ENCODE results near the gene MAGEB17. TPM values are rescaled to one million over a fixed set of nuclear protein-coding genes. Genes with fewer than 3 reads are reported as not detected.
A peak's percentile ranks its signal among the peaks of the same experiment; 100 is the strongest.
"Not testable (repeated sequence)": the region's sequence is repeated elsewhere in the genome, so short reads cannot be mapped to it uniquely, and the experiment has no call there.

The MAGEB17 gene
- total RNA-seq, 1 donor = not detected

DNA sequence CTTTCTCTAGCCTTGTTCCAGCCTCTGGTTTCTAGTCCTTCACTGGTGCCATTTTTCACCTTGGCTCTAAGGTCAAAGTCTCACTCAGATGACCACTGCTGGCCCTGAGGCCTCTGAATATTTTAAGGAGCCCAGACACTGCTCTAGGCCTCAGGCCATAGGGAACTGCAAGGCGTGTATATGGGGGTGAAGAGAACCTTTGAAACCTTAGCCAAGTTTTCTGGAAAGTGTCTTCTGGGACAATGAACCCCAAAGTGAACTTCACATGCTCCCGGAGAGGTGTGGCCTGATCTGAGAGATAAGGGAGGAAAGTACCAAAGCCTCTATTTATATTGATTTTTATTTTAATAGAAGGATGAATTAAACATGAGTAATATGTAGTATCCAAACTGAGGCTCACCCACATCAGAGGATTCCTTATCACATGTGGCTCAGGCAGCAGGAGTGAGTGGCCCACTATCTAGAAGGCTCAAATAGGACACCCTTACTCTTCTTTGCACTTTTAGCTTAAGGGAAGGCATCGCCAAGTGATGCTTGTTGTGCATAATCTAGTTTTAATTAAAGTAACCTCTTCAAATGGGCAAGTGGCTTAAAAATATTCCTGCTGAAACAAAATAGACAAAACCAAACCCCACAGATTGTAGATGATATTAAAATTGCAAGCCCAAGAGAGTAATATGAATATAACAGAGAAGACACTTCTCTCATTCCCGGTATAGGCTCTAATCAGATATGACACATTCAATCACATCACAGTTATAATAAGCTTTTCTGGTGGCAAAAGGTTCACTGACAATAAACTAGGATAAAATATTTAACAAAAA is 25.6 kb upstream of the MAGEB17 start:
- no peak for DNase-seq (ENCODE audit: low read depth)
- TF ChIP-seq, protein P1, sequence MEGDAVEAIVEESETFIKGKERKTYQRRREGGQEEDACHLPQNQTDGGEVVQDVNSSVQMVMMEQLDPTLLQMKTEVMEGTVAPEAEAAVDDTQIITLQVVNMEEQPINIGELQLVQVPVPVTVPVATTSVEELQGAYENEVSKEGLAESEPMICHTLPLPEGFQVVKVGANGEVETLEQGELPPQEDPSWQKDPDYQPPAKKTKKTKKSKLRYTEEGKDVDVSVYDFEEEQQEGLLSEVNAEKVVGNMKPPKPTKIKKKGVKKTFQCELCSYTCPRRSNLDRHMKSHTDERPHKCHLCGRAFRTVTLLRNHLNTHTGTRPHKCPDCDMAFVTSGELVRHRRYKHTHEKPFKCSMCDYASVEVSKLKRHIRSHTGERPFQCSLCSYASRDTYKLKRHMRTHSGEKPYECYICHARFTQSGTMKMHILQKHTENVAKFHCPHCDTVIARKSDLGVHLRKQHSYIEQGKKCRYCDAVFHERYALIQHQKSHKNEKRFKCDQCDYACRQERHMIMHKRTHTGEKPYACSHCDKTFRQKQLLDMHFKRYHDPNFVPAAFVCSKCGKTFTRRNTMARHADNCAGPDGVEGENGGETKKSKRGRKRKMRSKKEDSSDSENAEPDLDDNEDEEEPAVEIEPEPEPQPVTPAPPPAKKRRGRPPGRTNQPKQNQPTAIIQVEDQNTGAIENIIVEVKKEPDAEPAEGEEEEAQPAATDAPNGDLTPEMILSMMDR (IDR thresholded peaks at IDR 0.05; ENCODE audit: insufficient read depth, low read length) = no peak
- no peak overlapping the region for H3K4me3 ChIP-seq (ENCODE audit: low read depth, low read length)

DNA sequence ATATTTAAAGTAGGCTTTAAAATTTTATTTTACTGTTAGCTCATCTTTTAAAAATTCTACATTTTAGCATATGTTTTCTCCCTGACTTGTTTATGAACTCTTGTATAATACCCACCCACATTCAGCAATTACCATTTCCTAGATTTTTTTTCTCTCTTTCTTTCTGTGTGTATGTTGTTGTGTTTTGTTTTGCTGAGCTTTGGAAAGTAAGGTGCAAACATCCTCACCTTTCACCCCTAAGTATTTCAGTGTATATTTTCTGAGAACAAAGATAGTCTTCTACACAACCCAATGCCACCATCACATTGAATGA is 25.1 kb upstream of the MAGEB17 start:
- TF ChIP-seq, protein P1 (IDR thresholded peaks at IDR 0.05; ENCODE audit: insufficient read depth, low read length) = no peak
- no peak overlapping the region for H3K4me3 ChIP-seq (ENCODE audit: low read depth, low read length)
- no peak for DNase-seq (ENCODE audit: low read depth)

DNA sequence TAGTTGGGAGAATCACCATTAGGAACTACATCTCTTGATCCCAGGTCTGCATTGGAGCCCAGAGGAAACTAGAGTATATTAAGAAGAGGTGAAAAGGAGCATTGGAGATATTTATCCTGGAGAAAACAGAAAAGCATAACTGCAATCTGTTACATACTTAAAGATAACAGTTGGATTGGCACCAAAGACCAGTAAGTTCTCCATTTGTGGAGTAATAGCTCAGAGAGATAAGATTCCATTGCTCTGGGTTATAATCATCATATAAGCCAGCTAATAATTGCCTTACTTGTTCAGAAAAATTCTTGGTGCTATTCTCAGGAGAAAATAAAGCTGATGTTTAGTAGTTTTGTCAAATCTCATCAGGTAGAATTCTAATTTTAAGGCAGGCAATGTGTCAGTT is 23.3 kb upstream of the MAGEB17 start:
- H3K4me3 ChIP-seq (ENCODE audit: low read depth, low read length) = no peak overlapping the region
- DNase-seq (ENCODE audit: low read depth) = peak; percentile 59
- TF ChIP-seq, protein P1 (IDR thresholded peaks at IDR 0.05; ENCODE audit: insufficient read depth, low read length) = no peak

DNA sequence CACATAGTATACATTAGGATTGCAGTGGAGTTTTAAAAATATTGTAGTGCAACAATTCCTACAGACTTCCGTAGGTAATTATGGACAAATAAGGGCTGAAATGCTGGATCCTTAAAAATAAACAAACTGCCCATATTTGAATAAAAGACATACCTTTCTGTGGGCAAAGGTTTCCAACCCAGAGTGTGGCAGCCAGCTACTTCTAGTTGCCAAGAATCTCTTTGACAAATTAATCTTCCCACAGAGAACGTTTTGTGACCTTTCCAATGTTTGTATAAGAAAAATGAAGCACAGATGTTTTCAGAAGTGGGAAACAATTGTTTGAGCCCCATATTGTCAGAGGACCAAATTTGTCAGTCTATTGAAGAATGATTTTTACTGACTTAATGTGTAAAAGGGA is 22.9 kb upstream of the MAGEB17 start:
- H3K4me3 ChIP-seq (ENCODE audit: low read depth, low read length) = no peak overlapping the region
- TF ChIP-seq, protein P1 (IDR thresholded peaks at IDR 0.05; ENCODE audit: insufficient read depth, low read length) = no peak
- peak; percentile 54 for DNase-seq (ENCODE audit: low read depth)

DNA sequence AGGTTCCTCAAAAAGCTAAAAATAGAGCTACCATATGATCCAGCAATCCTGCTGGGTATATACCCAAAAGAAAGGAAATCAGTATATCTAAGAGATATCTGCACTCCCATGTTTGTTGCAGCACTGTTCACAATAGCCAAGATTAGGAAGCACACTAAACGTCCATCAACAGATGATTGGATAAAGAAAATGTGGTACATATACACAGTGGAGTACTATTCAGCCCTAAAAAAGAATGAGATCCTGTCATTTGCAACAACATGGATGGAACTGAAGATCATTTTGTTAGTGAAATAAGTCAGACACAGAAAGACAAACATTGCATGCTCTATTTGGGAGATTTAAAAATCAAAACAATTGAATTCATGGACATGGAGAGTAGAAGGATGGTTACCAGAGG is 22.2 kb upstream of the MAGEB17 start:
- DNase-seq (ENCODE audit: low read depth); H3K4me3 ChIP-seq (ENCODE audit: low read depth, low read length): not testable (repeated sequence)

DNA sequence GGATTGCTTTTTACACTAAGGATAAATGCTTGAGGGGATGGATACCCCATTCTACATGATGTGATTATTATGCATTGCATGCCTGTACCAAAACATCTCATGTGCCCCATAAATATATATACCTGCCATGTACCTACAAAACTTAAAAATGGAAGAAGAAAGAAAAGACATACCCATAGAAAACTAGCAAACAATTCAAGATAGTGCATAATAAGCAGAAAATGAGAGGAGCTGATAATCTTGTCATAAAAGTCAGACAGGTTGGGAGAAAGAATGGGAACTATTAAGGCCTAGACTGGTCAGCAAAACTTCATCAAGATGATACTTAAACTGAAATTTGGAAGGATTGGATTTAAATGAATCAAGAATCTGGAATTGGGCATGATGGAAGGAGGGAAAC is 21.6 kb upstream of the MAGEB17 start:
- no peak for DNase-seq (ENCODE audit: low read depth)
- TF ChIP-seq, protein P1 (IDR thresholded peaks at IDR 0.05; ENCODE audit: insufficient read depth, low read length) = no peak

DNA sequence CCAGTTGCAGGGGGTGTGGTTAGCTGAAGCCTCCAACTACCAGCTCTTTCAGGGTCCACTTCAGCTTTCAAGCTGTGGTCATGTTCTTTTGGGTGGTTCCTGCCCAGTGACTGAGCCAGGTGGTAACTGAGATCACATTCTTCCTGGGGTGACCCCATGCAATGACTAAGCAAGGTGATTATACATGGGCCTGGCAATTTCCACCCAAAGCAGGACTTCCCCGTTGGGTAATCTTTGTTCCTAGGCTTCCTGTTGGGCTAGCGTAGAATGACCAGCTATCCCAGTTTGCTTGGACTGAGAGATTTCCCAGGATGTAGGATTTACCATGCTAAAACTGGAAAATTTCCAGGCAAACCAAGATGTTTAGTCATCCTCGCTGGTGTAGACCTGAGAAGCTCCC is 18.4 kb upstream of the MAGEB17 start:
- no peak for DNase-seq (ENCODE audit: low read depth)
- TF ChIP-seq, protein P1 (IDR thresholded peaks at IDR 0.05; ENCODE audit: insufficient read depth, low read length) = no peak
- no peak overlapping the region for H3K4me3 ChIP-seq (ENCODE audit: low read depth, low read length)

More for the DNA sequence above, 21.6 kb upstream of the MAGEB17 start:
- H3K4me3 ChIP-seq (ENCODE audit: low read depth, low read length) = no peak overlapping the region
